Measurements from ENCODE around the gene PLS3. TPM values are rescaled to one million over a fixed set of nuclear protein-coding genes. Genes with fewer than 3 reads are reported as not detected.

The PLS3 gene
- total RNA-seq, 3 donors from 2014 or later (not counting 1 experiment from before 2014, with no cell fraction given) = 0.54 TPM; not detected in 2

DNA sequence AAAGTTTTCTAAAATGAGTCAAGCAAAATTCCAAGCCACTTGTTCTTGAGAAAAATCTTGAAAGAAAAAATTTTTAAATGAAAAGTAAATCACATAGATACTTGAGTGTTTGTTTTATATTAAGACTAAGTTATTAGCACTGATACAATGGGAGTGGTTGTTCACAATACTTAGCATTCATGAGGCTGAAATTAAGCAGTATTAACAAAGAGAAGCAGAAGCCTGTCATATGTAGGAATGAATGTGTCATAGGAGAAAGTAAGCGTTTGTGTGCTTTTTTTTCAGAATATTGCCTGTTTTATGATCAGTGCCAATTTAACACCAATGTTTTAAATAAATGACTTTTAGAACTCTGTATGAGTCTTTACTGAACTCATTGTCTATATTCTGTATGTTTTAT, 37.6 kb downstream of the PLS3 start:
- no peak overlapping the region for H3K27ac ChIP-seq (ENCODE audit: low read length)
- no CpG with 5 or more reads among the region's 1 CpG for WGBS (ENCODE audit: insufficient coverage)
- Mint-ChIP-seq H3K4me1 (no peaks in the 10 kb centered on the region), H3K36me3 (no peaks in the 10 kb centered on the region), H3K9me3 (no peaks in the 10 kb centered on the region), H3K27ac (no peak overlapping the region), H3K4me3 (no peak overlapping the region), H3K27me3 (ENCODE audit: low read depth in 2 of 2) (peaks cover 7 to 31% of the 10 kb centered on the region in 2 donors)
- H3K4me1 ChIP-seq (ENCODE audit: control insufficient read depth, insufficient read depth, low read length) = no peaks in the 10 kb centered on the region
- no peak for ATAC-seq
- H3K36me3 ChIP-seq (ENCODE audit: control insufficient read depth, insufficient read depth, low read length) = no peaks in the 10 kb centered on the region
- H3K4me3 ChIP-seq (ENCODE audit: low read length) = no peak overlapping the region
- TF ChIP-seq, protein P1, sequence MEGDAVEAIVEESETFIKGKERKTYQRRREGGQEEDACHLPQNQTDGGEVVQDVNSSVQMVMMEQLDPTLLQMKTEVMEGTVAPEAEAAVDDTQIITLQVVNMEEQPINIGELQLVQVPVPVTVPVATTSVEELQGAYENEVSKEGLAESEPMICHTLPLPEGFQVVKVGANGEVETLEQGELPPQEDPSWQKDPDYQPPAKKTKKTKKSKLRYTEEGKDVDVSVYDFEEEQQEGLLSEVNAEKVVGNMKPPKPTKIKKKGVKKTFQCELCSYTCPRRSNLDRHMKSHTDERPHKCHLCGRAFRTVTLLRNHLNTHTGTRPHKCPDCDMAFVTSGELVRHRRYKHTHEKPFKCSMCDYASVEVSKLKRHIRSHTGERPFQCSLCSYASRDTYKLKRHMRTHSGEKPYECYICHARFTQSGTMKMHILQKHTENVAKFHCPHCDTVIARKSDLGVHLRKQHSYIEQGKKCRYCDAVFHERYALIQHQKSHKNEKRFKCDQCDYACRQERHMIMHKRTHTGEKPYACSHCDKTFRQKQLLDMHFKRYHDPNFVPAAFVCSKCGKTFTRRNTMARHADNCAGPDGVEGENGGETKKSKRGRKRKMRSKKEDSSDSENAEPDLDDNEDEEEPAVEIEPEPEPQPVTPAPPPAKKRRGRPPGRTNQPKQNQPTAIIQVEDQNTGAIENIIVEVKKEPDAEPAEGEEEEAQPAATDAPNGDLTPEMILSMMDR (IDR thresholded peaks at IDR 0.05) = no peak
- H3K27me3 ChIP-seq (ENCODE audit: control insufficient read depth, insufficient read depth, low read length) = no peaks in the 10 kb centered on the region
- no peak for DNase-seq
- intact Hi-C loops (cut with micrococcal nuclease) = no loop called here
- H3K9me3 ChIP-seq (ENCODE audit: control insufficient read depth, insufficient read depth, low read length) = no peaks in the 10 kb centered on the region

DNA sequence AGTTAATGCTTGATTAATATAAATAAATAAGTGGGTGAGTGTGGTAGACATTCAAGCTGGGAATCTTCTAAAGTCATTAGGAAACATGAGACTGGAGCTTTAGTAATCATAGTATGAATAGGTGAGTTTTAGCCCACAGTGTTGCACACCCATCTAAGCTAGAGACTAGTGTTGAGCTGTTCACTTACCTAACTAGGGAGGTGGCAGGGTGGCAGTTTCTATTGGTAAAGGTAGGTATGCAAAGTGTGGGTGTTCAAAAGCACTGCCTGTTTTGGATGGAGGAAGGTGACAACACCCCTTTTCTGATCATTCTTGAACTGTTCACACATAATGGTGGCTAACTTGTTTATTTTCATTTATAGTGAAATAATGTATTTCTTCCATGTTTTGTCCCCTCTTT, 41.3 kb downstream of the PLS3 start:
- Histone ChIP-seq H3K9me3 (ENCODE audit: control insufficient read depth, insufficient read depth, low read length) (no peaks in the 10 kb centered on the region), H3K27ac (ENCODE audit: low read length) (no peak overlapping the region), H3K4me3 (ENCODE audit: low read length) (no peak overlapping the region), H3K36me3 (ENCODE audit: control insufficient read depth, insufficient read depth, low read length) (no peaks in the 10 kb centered on the region), H3K27me3 (ENCODE audit: control insufficient read depth, insufficient read depth, low read length) (no peaks in the 10 kb centered on the region), H3K4me1 (ENCODE audit: control insufficient read depth, insufficient read depth, low read length) (no peaks in the 10 kb centered on the region)
- Mint-ChIP-seq H3K36me3 (no peaks in the 10 kb centered on the region), H3K4me3 (no peak overlapping the region), H3K27me3 (ENCODE audit: low read depth in 2 of 2) (peaks cover 7 to 31% of the 10 kb centered on the region in 2 donors), H3K4me1 (no peaks in the 10 kb centered on the region), H3K27ac (no peak overlapping the region), H3K9me3 (no peaks in the 10 kb centered on the region)
- ATAC-seq (no peak), DNase-seq (no peak)
- TF ChIP-seq, protein P1 (IDR thresholded peaks at IDR 0.05) = no peak
- intact Hi-C loops (cut with micrococcal nuclease) = no loop called here

DNA sequence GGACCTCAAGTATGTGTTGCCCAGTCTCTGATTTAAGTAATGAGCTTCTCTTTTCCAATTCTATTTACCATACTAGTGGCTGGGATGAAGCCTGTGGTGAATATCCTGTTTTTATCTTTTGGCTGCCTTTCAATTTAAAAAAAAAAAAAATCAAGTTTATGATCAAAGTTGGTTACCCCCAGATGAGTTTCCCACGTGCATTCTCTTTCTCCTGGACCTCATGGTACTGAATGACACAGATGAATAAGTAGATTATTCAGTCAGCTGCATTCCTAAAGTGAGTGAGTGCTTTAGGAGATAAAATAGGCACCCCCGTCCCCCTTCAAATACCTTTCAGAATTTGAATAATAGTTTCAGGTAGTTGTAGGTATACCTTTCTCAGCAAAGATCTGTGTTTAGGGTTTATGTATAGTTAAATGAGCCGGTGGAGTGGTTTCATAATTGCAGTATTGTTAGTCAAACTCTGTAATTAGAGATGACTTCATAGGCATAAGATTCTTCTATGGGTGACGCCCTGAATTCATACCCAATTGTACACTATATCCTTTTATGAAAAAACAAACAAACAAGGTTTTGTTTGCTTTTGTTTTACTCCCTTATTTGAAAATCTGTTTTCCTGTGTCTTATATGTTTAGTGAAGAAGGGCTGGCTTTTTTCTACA, 41.9 kb downstream of the PLS3 start:
- Histone ChIP-seq H3K4me1 (ENCODE audit: control insufficient read depth, insufficient read depth, low read length) (no peaks in the 10 kb centered on the region), H3K36me3 (ENCODE audit: control insufficient read depth, insufficient read depth, low read length) (no peaks in the 10 kb centered on the region), H3K27me3 (ENCODE audit: control insufficient read depth, insufficient read depth, low read length) (no peaks in the 10 kb centered on the region), H3K4me3 (ENCODE audit: low read length) (no peak overlapping the region), H3K9me3 (ENCODE audit: control insufficient read depth, insufficient read depth, low read length) (no peaks in the 10 kb centered on the region), H3K27ac (ENCODE audit: low read length) (no peak overlapping the region)
- Mint-ChIP-seq H3K27ac (no peak overlapping the region), H3K4me3 (no peak overlapping the region), H3K27me3 (ENCODE audit: low read depth in 2 of 2) (peaks cover 7 to 31% of the 10 kb centered on the region in 2 donors), H3K9me3 (no peaks in the 10 kb centered on the region), H3K4me1 (no peaks in the 10 kb centered on the region), H3K36me3 (no peaks in the 10 kb centered on the region)
- DNase-seq = no peak
- no peak for ATAC-seq
- TF ChIP-seq, protein P1 (IDR thresholded peaks at IDR 0.05) = no peak
- WGBS (ENCODE audit: insufficient coverage) = no CpG with 5 or more reads among the region's 4 CpGs
- intact Hi-C loops (cut with micrococcal nuclease) = no loop called here

DNA sequence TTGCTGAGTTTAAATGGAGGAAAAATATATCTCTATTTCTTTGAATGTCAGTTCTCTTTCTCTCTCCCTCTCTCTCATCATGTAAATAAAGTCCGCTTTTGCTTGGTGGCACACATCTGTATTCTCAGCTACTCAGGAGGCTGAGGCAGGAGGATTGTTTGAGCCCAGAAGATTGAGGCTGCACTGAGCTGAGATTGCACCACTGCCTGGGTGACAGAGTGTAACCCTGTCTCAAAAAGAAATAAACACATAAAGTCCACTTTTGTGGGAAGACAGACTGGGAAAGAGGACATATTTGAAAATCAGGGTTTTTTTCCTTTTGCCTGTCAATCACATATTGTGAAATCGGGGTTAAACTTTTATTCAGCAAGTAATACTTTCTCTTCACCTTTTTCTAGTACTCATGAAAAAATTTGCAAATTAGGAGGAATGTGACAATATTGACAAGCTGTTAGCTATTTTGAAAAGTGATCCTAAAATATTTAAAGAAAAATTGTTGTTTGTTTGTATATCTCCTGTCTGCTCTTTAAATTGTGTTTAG, 42.6 kb downstream of the PLS3 start:
- Mint-ChIP-seq H3K4me3 (no peak overlapping the region), H3K36me3 (no peaks in the 10 kb centered on the region), H3K27ac (no peak overlapping the region), H3K27me3 (ENCODE audit: low read depth in 2 of 2) (peaks cover 7 to 31% of the 10 kb centered on the region in 2 donors), H3K9me3 (no peaks in the 10 kb centered on the region), H3K4me1 (no peaks in the 10 kb centered on the region)
- no peaks in the 10 kb centered on the region for H3K4me1 ChIP-seq (ENCODE audit: control insufficient read depth, insufficient read depth, low read length)
- H3K9me3 ChIP-seq (ENCODE audit: control insufficient read depth, insufficient read depth, low read length) = no peaks in the 10 kb centered on the region
- TF ChIP-seq, protein P1 (IDR thresholded peaks at IDR 0.05) = no peak
- no CpG with 5 or more reads among the region's 2 CpGs for WGBS (ENCODE audit: insufficient coverage)
- intact Hi-C loops (cut with micrococcal nuclease) = no loop called here
- no peaks in the 10 kb centered on the region for H3K36me3 ChIP-seq (ENCODE audit: control insufficient read depth, insufficient read depth, low read length)
- DNase-seq (no peak), ATAC-seq (no peak)
- H3K4me3 ChIP-seq (ENCODE audit: low read length) = no peak overlapping the region
- H3K27ac ChIP-seq (ENCODE audit: low read length) = no peak overlapping the region
- no peaks in the 10 kb centered on the region for H3K27me3 ChIP-seq (ENCODE audit: control insufficient read depth, insufficient read depth, low read length)

Measured in natural killer cell (primary cell).